ENCODE measurements around the gene AMBRA1.

DNA sequence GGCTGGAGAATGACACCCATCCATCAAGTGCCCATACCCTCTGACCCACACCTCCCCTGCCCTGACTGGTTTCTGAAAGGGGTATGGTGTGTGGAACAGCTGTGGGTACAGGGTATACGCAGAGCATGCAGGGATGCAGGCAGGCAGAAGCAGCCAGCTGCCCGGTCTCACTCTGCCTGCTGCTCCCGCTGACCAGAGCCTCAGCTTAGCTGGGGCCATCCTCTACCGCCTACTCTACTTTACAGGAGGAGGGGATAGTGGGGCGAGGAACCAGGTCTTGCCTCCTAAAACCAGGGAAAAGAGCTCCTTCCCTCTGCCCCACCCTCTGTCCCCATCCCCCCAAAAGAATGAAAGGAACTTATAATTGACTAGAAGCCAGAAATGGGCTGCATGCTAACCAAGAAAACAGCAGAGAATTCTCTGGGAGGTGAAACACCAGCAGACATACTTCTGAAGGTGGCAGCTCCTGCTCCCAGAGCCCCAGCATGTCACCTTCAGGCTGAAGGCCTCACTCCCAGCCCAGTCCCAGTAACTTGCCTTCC, 189.3 kb downstream of the AMBRA1 start:
- TF ChIP-seq, protein P1, sequence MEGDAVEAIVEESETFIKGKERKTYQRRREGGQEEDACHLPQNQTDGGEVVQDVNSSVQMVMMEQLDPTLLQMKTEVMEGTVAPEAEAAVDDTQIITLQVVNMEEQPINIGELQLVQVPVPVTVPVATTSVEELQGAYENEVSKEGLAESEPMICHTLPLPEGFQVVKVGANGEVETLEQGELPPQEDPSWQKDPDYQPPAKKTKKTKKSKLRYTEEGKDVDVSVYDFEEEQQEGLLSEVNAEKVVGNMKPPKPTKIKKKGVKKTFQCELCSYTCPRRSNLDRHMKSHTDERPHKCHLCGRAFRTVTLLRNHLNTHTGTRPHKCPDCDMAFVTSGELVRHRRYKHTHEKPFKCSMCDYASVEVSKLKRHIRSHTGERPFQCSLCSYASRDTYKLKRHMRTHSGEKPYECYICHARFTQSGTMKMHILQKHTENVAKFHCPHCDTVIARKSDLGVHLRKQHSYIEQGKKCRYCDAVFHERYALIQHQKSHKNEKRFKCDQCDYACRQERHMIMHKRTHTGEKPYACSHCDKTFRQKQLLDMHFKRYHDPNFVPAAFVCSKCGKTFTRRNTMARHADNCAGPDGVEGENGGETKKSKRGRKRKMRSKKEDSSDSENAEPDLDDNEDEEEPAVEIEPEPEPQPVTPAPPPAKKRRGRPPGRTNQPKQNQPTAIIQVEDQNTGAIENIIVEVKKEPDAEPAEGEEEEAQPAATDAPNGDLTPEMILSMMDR (IDR thresholded peaks at IDR 0.05; ENCODE audit: control extremely low read depth in 1 of 3, insufficient read depth in 1 of 3, low read depth in 1 of 3, low read length in 3 of 3), result no peak
- TF ChIP-seq, protein P2, sequence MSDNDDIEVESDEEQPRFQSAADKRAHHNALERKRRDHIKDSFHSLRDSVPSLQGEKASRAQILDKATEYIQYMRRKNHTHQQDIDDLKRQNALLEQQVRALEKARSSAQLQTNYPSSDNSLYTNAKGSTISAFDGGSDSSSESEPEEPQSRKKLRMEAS (IDR thresholded peaks at IDR 0.05), result no peak

All from H1 (cell line).